ENCODE measurements around the gene ZNRD2. TPM values are rescaled to one million over a fixed set of nuclear protein-coding genes. Genes with fewer than 3 reads are reported as not detected.

The ZNRD2 gene
- total RNA-seq, 2 donors from 2014 or later: 39.2 to 66.9 TPM

DNA sequence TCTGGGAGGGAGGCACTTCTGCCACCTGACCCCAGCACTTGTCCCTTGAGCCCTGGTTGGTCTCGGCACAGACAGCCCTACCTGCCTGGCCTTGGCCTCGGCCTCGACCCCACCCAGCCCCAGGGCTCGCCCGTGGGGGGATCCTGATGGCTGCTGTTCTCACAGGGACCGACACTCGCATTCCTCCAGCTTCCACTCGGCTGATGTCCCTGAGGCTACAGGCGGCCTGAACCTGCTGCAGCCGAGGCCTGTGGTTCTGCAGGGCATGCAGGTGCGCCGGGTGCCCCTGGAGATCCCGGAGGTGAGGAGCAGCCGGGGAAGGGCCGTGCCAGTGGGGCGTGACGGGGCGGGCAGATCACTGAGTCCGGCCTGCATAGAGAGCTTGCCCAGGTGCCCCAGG is 50.4 kb downstream of the ZNRD2 start:
- H3K4me1 ChIP-seq: peaks cover 18% of the 10 kb centered on the region
- H3K9me3 ChIP-seq: no peaks in the 10 kb centered on the region
- no peak overlapping the region for H3K27ac ChIP-seq
- H3K27me3 ChIP-seq: no peaks in the 10 kb centered on the region
- DNase-seq (no peak), ATAC-seq (no peak)
- peaks cover 19 to 21% of the 10 kb centered on the region in 2 donors for H3K36me3 ChIP-seq (replicated peaks in 1 of 2; ENCODE audit: insufficient read depth in 1 of 2, low read depth in 2 of 2)
- intact Hi-C loops (cut with DNase I): no loop called here
- no peak for TF ChIP-seq POLR2A (IDR thresholded peaks at IDR 0.05)
- TF ChIP-seq CTCF (IDR thresholded peaks at IDR 0.05): no peak
- H3K4me3 ChIP-seq: no peak overlapping the region
- 92% methylated on average over 5 to 19 of the region's 19 CpGs for WGBS, 2 donors

GRCh38 chr11:65621460-65621859 is 51.2 kb downstream of the ZNRD2 start:
- Histone ChIP-seq H3K4me3 (no peak overlapping the region), H3K27me3 (no peaks in the 10 kb centered on the region), H3K4me1 (peaks cover 13% of the 10 kb centered on the region), H3K9me3 (no peaks in the 10 kb centered on the region), H3K27ac (no peak overlapping the region), H3K36me3 (replicated peaks in 1 of 2; ENCODE audit: insufficient read depth in 1 of 2, low read depth in 2 of 2) (peaks cover 21% of the 10 kb centered on the region in 2 donors)
- intact Hi-C loops (cut with DNase I): no loop called here
- no peak for TF ChIP-seq POLR2A (IDR thresholded peaks at IDR 0.05)
- no peak for TF ChIP-seq CTCF (IDR thresholded peaks at IDR 0.05)
- no peak for ATAC-seq
- 89 to 96% methylated on average over 4 to 14 of the region's 14 CpGs for WGBS, 2 donors
- DNase-seq: no peak

Small RNA genes within 50 kb of the gene (small RNA-seq; reads per million reads assigned to genes)
- gene AP001362.1: not detected

Other genes with a start within 250 kb of the ZNRD2 start
- gene DPF2, start 236.6 kb upstream of the ZNRD2 start, total RNA-seq: 10 to 100 TPM; 18.1 to 30.1 TPM
- gene TIGD3, start 215.7 kb upstream of the ZNRD2 start, total RNA-seq: not detected
- gene SLC25A45, start 187.8 kb upstream of the ZNRD2 start, total RNA-seq: 10 to 100 TPM; 52.4 to 67.2 TPM
- 10 to 100 TPM; 20.0 to 46.8 TPM for gene FRMD8, start 183.8 kb upstream of the ZNRD2 start, total RNA-seq
- gene NEAT1, start 147.7 kb upstream of the ZNRD2 start, total RNA-seq: 100 to 1,000 TPM; 376 to 539 TPM
- gene MALAT1, start 71.4 kb upstream of the ZNRD2 start, total RNA-seq: over 10,000 TPM; 10,129 to 14,092 TPM
- gene SCYL1, start 45.4 kb upstream of the ZNRD2 start, total RNA-seq: 10 to 100 TPM; 55.0 to 62.3 TPM
- gene LTBP3, start 12.1 kb upstream of the ZNRD2 start, total RNA-seq: 100 to 1,000 TPM; 131 to 330 TPM
- 100 to 1,000 TPM in 1 of 2 donors, 10 to 100 TPM in 1; 44.8 to 116 TPM for gene FAM89B, start 2.1 kb downstream of the ZNRD2 start, total RNA-seq
- gene EHBP1L1, start 5.6 kb downstream of the ZNRD2 start, total RNA-seq: 10 to 100 TPM; 35.0 to 76.1 TPM
- gene KCNK7, start 25.3 kb downstream of the ZNRD2 start, total RNA-seq: 1 to 10 TPM in 1 of 2 donors, under 1 TPM in 1; 0.66 to 1.0 TPM
- gene MAP3K11, start 43.7 kb downstream of the ZNRD2 start, total RNA-seq: 10 to 100 TPM; 31.6 to 94.9 TPM
- 10 to 100 TPM; 21.8 to 56.7 TPM for gene PCNX3, start 45.3 kb downstream of the ZNRD2 start, total RNA-seq
- gene SIPA1, start 67.6 kb downstream of the ZNRD2 start, total RNA-seq: 10 to 100 TPM; 23.6 to 29.3 TPM
- 10 to 100 TPM; 27.5 to 45.8 TPM for gene RELA, start 92.4 kb downstream of the ZNRD2 start, total RNA-seq
- 10 to 100 TPM; 38.9 to 45.5 TPM for gene KAT5, start 141.8 kb downstream of the ZNRD2 start, total RNA-seq
- 100 to 1,000 TPM in 1 of 2 donors, 10 to 100 TPM in 1; 45.4 to 112 TPM for gene RNASEH2C, start 150.3 kb downstream of the ZNRD2 start, total RNA-seq
- 10 to 100 TPM; 18.2 to 33.9 TPM for gene AP5B1, start 210.5 kb downstream of the ZNRD2 start, total RNA-seq
- 1 to 10 TPM in 1 of 2 donors, under 1 TPM in 1; 0.78 to 1.3 TPM for gene OVOL1, start 216.6 kb downstream of the ZNRD2 start, total RNA-seq